Caco-2 (cell line): ENCODE data around the gene AVEN. TPM values are rescaled to one million over a fixed set of nuclear protein-coding genes. Genes with fewer than 3 reads are reported as not detected.

ENCODE experiments used
- BruUV-seq: library from RNA; stranded (reverse); fragments of 400-500 nt; replicated peaks from 2 replicates; lab custom pipeline; 2021; lab: Mats Ljungman, UMichigan
- CTCF ChIA-PET: fragments of 300-600 bp; sonication (Branson Sonifier 250); formaldehyde crosslinking; loops from one replicate; lab custom pipeline; 2022; ENCODE audit warnings: antibody characterized with exemption; lab: Charles Lee
- POLR2A ChIA-PET: fragments of 300-600 bp; sonication (Branson Sonifier 250); formaldehyde crosslinking; loops from one replicate; lab custom pipeline; 2022; ENCODE audit warnings: antibody characterized with exemption; lab: Charles Lee
- DNase-seq, 2 experiments: peaks; one replicate each; pipeline versions ENCODE4 v3.0.0 to v3.0.0-alpha.2; 2020 to 2022
- H3K27me3 ChIP-seq: replicated peaks from 2 replicates; pipeline ENCODE4 v1.6.0; 2011; ENCODE audit warnings: low read length; ENCODE audit not compliant: control insufficient read depth, insufficient read depth
- H3K36me3 ChIP-seq: 2 replicates; pipeline ENCODE4 v1.5.1; 2011; ENCODE audit warnings: low read length; ENCODE audit not compliant: control insufficient read depth, insufficient read depth
- H3K4me1 ChIP-seq: fragments of 250-450 bp; sonication (Bioruptor Pico); 2 replicates; pipeline ENCODE4 v1.5.1; 2020; ENCODE audit warnings: mild to moderate bottlenecking
- H3K4me3 ChIP-seq: 2 replicates; pipeline ENCODE4 v1.5.1; 2011; ENCODE audit warnings: low read depth, mild to moderate bottlenecking, control low read depth, low read length
- H3K9me3 ChIP-seq: fragments of 250-450 bp; sonication (Bioruptor Pico); 2 replicates; pipeline ENCODE4 v1.5.1; 2020; ENCODE audit warnings: mild to moderate bottlenecking, moderate library complexity
- H3K27ac Mint-ChIP-seq: one replicate; pipeline ENCODE4 v1.8.0; 2022; ENCODE audit warnings: mixed read lengths; ENCODE audit not compliant: unreplicated experiment
- H3K27me3 Mint-ChIP-seq: one replicate; pipeline ENCODE4 v1.8.0; 2022; ENCODE audit warnings: mixed read lengths; ENCODE audit not compliant: insufficient read depth, unreplicated experiment
- H3K36me3 Mint-ChIP-seq: one replicate; pipeline ENCODE4 v1.8.0; 2022; ENCODE audit warnings: mild to moderate bottlenecking, mixed read lengths; ENCODE audit not compliant: insufficient read depth, unreplicated experiment
- H3K4me1 Mint-ChIP-seq: one replicate; pipeline ENCODE4 v1.8.0; 2022; ENCODE audit warnings: low read depth, mixed read lengths; ENCODE audit not compliant: unreplicated experiment
- H3K4me3 Mint-ChIP-seq: one replicate; pipeline ENCODE4 v1.8.0; 2022; ENCODE audit warnings: mild to moderate bottlenecking, moderate library complexity, mixed read lengths; ENCODE audit not compliant: unreplicated experiment
- H3K9me3 Mint-ChIP-seq: one replicate; pipeline ENCODE4 v1.8.0; 2022; ENCODE audit warnings: mixed read lengths; ENCODE audit not compliant: unreplicated experiment
- intact Hi-C: fragments of 100-400 bp; cut with micrococcal nuclease; formaldehyde crosslinking; loops from one replicate; pipeline ENCODE4 v1.10.0; 2022; ENCODE audit not compliant: unreplicated experiment
- total RNA-seq: library from RNA; stranded (reverse); gene quantifications from 2 replicates; pipeline ENCODE4 v1.2.3, GENCODE V29; 2022
- TF ChIP-seq, protein P1 (sequence below), 2 experiments: fragments of 200-600 bp in 1 of 2; IDR thresholded peaks; 1 replicate in 1 of 2; 2 replicates in 1 of 2; pipeline versions ENCODE4 v1.5.1 to v1.8.0; 2011 to 2022; ENCODE audit warnings: antibody characterized with exemption in 1 of 2, control low read depth in 1 of 2, inconsistent platforms in 1 of 2, low read depth in 1 of 2, low read length in 1 of 2, mild to moderate bottlenecking in 1 of 2, moderate library complexity in 1 of 2; ENCODE audit not compliant: insufficient read depth in 1 of 2, severe bottlenecking in 1 of 2, unreplicated experiment in 1 of 2

AVEN gene
- total RNA-seq, 1 experiment from 2014 or later = 8.7 TPM

DNA sequence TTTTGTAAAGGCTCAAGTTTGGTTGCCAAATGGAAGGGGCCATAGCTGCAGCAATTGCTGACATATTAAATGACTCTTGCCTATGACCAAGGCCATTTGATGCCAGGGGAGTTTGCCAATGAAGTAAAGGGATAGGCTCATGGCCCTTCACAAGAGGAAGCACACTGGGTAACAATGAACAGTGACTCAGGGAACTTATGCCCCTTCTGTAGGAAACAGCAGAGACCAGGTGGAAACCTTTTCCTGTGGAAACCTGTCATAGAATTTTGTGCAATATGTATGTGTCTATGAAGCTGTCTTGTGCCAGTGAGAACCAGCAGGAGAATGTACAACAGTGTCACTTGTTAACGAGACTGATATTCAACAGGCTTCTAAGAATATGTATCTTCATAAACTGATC lies 25.4 kb upstream of the AVEN start:
- intact Hi-C loops = no loop called here
- H3K4me3 Mint-ChIP-seq = no peak overlapping the region
- ChIA-PET POLR2A (no interaction called here), CTCF (no interaction called here)
- H3K9me3 ChIP-seq = no peaks in the 10 kb centered on the region
- no peaks in the 10 kb centered on the region for H3K36me3 Mint-ChIP-seq
- DNase-seq = no peak
- TF ChIP-seq, protein P1, sequence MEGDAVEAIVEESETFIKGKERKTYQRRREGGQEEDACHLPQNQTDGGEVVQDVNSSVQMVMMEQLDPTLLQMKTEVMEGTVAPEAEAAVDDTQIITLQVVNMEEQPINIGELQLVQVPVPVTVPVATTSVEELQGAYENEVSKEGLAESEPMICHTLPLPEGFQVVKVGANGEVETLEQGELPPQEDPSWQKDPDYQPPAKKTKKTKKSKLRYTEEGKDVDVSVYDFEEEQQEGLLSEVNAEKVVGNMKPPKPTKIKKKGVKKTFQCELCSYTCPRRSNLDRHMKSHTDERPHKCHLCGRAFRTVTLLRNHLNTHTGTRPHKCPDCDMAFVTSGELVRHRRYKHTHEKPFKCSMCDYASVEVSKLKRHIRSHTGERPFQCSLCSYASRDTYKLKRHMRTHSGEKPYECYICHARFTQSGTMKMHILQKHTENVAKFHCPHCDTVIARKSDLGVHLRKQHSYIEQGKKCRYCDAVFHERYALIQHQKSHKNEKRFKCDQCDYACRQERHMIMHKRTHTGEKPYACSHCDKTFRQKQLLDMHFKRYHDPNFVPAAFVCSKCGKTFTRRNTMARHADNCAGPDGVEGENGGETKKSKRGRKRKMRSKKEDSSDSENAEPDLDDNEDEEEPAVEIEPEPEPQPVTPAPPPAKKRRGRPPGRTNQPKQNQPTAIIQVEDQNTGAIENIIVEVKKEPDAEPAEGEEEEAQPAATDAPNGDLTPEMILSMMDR (IDR thresholded peaks at IDR 0.05; ENCODE audit: insufficient read depth in 1 of 2, low read depth in 1 of 2, low read length in 1 of 2, severe bottlenecking in 1 of 2, unreplicated experiment in 1 of 2) = no peak
- no peaks in the 10 kb centered on the region for H3K27me3 ChIP-seq
- no TSS peak for BruUV-seq
- H3K9me3 Mint-ChIP-seq = no peaks in the 10 kb centered on the region
- no peaks in the 10 kb centered on the region for H3K4me1 ChIP-seq
- H3K4me3 ChIP-seq = no peak overlapping the region
- H3K36me3 ChIP-seq = no peaks in the 10 kb centered on the region
- H3K27me3 Mint-ChIP-seq = no peaks in the 10 kb centered on the region
- peaks cover 4% of the 10 kb centered on the region for H3K4me1 Mint-ChIP-seq
- H3K27ac Mint-ChIP-seq = no peak overlapping the region

DNA sequence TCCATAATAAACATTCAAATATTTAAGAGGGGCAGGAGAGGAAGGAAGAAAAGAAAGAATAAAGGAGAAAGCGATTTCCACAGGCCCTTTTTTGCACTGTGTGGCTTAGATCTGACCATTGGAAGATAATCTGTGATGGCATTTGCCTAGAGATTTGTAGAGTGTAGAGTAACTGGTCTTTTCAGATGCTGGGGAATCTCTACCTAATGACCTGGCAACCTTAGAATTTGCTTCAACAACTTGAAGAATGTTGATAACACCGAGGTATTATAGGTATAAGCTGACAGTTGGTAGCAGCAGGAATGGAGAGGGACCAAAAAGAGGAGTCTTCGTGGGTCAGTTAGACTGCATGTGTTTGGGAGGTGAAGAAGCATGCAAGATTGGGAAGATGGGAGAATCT lies 20.9 kb upstream of the AVEN start:
- Mint-ChIP-seq H3K4me3 (no peak overlapping the region), H3K9me3 (no peaks in the 10 kb centered on the region), H3K36me3 (no peaks in the 10 kb centered on the region), H3K27ac (no peak overlapping the region), H3K4me1 (peaks cover 5% of the 10 kb centered on the region), H3K27me3 (no peaks in the 10 kb centered on the region)
- Histone ChIP-seq H3K27me3 (no peaks in the 10 kb centered on the region), H3K9me3 (no peaks in the 10 kb centered on the region), H3K36me3 (no peaks in the 10 kb centered on the region), H3K4me1 (no peaks in the 10 kb centered on the region), H3K4me3 (no peak overlapping the region)
- ChIA-PET POLR2A (no interaction called here), CTCF (interaction anchor here (0.6 kb wide), 1 partner anchor 910 kb away, joined by 3 read pairs; no protein-coding TSS in a partner anchor)
- TF ChIP-seq, protein P1 (IDR thresholded peaks at IDR 0.05; ENCODE audit: insufficient read depth in 1 of 2, low read depth in 1 of 2, low read length in 1 of 2, severe bottlenecking in 1 of 2, unreplicated experiment in 1 of 2) = no peak
- DNase-seq = no peak
- BruUV-seq = no TSS peak
- intact Hi-C loops = no loop called here

DNA sequence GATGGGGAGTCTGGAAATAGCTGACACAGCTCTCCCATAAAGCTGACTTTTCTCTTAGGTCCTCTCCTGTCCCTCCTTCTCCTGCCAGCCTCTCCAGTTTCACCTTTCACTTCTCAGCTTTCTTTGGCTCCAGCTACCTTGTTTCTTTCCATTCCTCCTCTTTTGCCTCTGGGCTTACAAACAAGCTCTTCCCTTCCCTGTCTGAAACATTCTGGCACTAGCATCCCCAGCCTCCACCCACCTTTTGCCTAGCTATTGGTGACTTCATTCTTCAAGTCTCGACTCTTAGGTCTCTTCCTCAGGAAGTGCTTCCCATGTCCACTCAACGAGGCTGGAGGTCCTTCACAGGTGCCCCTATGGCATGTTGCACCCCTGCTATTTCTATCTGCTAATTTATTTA lies 20.5 kb upstream of the AVEN start:
- BruUV-seq = no TSS peak
- ChIA-PET CTCF (interaction anchor here (1.2 kb wide), 1 partner anchor 12 kb away, joined by 3 read pairs; no protein-coding TSS in a partner anchor), POLR2A (no interaction called here)
- Mint-ChIP-seq H3K27ac (no peak overlapping the region), H3K4me3 (no peak overlapping the region), H3K4me1 (peaks cover 5% of the 10 kb centered on the region), H3K27me3 (no peaks in the 10 kb centered on the region), H3K9me3 (no peaks in the 10 kb centered on the region), H3K36me3 (no peaks in the 10 kb centered on the region)
- no peaks in the 10 kb centered on the region for H3K27me3 ChIP-seq
- intact Hi-C loops = no loop called here
- TF ChIP-seq, protein P1 (IDR thresholded peaks at IDR 0.05; ENCODE audit: insufficient read depth in 1 of 2, low read depth in 1 of 2, low read length in 1 of 2, severe bottlenecking in 1 of 2, unreplicated experiment in 1 of 2) = no peak
- H3K36me3 ChIP-seq = no peaks in the 10 kb centered on the region
- no peak overlapping the region for H3K4me3 ChIP-seq
- H3K9me3 ChIP-seq = no peaks in the 10 kb centered on the region
- no peak for DNase-seq
- no peaks in the 10 kb centered on the region for H3K4me1 ChIP-seq
